GM19328 (cell line): ENCODE results near the gene WDR81.
"Not testable (repeated sequence)": the region's sequence is repeated elsewhere in the genome, so short reads cannot be mapped to it uniquely, and the experiment has no call there.

Experiments used
- ATAC-seq: cut with Tn5 transposase; IDR thresholded peaks from one replicate; pipeline ENCODE4 v1.9.1; 2021; ENCODE audit warnings: mild to moderate bottlenecking, moderate library complexity; ENCODE audit not compliant: unreplicated experiment

Gene WDR81

DNA sequence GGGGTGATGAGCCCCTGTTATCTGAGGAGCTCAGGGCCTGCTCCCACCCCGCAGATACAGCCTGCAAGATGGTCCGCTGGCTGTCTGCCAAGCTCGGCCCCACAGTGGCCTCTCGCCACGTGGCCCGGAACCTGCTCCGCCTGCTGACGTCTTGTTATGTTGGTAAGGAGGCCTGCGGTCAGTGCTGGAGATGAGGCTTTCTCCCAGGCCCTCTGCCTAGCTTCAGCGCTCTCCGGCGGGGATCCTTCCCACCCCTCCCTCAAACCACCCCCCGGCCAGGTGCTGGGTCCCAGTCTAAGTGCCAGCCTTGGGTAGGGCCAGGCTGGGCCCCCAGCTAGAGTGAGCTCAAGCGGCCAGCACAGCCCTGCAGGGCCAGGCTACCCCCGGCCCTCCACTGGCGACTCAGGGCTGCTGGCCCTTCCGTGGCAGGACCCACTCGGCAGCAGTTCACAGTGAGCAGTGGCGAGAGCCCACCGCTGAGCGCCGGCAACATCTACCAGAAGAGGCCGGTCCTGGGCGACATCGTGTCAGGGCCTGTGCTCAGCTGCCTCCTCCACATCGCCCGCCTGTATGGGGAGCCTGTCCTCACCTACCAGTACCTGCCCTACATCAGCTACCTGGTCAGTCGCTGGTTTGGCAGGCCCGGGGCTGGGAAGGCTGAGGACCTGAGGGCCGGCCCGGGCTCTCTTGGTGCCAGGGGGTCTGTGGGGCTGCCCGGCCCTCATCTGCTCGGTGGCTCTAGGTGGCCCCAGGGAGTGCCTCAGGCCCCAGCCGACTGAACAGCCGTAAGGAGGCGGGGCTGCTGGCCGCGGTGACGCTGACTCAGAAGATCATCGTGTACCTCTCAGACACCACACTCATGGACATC is 6.1 kb downstream of the WDR81 start:
- no peak for ATAC-seq

DNA sequence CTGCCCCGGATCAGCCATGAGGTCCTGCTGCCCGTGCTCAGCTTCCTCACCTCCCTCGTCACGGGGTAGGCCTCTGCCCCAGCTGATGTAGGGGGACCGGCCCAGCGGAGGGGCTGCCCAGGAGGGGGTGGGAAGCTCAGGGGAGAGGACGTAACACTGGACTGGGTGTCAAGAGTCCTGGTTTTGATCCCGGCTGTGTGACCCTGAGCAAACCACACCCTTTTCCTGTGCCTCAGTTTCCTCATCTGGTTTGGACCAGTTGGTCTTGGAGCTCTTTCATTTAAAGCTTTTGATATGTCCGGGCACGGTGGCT is 6.6 kb downstream of the WDR81 start:
- ATAC-seq, result no peak

DNA sequence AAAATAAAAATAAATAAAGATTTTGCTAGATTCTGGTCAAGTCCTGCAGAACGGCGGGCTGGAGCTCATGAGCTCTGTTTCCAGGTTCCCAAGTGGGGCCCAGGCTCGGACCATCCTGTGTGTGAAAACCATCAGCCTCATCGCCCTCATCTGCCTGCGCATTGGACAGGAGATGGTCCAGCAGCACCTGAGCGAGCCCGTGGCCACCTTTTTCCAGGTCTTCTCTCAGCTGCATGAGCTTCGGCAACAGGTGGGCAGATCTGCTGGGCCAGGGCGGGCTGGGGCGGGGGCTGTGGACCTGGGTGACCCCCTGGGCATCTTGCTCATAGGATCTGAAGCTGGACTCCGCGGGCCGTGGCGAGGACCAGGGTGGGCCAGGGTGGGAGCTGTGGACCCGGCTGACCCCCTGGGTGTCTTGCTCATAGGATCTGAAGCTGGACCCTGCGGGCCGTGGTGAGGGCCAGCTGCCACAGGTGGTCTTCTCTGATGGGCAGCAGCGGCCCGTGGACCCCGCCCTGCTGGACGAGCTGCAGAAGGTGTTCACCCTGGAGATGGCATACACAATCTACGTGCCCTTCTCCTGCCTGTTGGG is 7.8 kb downstream of the WDR81 start:
- ATAC-seq, result no peak

DNA sequence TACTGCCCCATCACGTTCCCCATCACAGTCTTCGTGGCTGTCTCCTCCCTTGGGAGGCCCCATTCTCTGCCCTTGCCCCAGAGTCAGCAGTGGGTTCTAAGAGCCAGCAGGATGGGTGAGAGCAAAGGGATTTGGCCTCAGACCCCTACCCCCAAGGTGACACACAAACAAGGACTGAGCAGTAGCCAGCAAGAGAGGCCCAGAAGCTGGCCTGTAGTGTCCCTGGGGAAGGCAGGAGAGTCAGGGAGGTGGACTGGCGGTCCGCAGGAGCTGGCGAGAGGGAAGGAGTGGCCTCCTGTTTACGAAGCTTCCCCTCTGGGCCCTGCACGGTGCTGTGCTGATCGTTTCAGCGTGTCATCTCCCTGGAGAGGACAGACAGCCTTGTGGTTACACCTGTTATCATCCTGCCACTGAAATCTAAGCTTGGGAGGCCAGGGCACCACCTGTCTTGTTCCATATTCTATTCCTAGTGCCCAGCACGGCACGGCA is 8.4 kb downstream of the WDR81 start:
- no peak for ATAC-seq

DNA sequence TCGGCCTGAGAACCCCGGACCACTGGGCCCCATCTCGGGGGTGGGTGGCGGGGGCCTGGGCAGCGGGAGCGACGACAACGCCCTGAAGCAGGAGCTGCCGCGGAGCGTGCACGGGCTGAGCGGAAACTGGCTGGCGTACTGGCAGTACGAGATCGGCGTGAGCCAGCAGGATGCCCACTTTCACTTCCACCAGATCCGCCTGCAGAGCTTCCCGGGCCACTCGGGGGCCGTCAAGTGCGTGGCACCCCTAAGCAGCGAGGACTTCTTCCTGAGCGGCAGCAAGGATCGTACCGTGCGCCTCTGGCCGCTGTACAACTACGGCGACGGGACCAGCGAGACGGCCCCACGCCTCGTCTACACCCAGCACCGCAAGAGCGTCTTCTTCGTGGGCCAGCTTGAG is 9.3 kb downstream of the WDR81 start:
- ATAC-seq, result no peak

DNA sequence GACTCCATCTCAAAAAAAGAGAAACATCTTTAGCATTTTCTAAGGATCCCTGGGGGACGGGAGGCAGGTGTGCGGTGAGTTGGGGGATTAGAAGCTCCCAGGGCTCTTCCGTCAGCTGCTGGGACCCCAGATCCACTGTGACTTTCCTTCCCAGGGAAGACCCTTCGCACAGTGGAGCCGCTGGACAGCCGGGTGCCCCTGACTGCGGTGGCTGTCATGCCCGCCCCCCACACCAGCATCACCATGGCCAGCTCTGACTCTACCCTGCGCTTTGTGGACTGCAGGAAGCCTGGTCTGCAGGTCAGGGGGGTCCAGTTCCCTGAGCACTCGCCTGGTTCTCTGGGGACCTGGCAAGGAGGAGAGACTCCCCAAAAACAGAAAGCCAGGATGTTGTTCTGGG is 10.9 kb downstream of the WDR81 start:
- no peak for ATAC-seq

DNA sequence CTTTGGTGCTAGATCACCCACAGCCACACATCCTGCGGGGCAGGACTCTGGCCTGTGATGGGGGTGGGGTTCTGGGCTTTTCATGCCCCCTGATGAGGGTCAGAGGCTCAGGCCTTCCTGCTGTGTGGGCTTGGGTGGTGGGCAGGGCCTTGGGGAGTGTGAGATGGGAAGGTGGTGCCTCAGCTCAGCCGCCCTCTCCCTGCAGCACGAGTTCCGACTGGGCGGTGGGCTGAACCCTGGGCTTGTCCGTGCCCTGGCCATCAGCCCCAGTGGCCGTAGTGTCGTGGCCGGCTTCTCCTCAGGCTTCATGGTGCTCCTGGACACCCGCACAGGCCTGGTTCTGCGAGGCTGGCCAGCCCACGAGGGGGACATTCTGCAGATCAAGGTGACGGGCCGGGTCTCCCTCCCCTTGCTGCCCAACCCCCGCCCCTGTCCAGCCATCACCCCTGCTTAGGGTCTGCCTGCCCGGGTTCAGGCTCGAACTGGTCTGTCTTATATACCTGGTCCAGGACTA is 11.4 kb downstream of the WDR81 start:
- ATAC-seq, result no peak

DNA sequence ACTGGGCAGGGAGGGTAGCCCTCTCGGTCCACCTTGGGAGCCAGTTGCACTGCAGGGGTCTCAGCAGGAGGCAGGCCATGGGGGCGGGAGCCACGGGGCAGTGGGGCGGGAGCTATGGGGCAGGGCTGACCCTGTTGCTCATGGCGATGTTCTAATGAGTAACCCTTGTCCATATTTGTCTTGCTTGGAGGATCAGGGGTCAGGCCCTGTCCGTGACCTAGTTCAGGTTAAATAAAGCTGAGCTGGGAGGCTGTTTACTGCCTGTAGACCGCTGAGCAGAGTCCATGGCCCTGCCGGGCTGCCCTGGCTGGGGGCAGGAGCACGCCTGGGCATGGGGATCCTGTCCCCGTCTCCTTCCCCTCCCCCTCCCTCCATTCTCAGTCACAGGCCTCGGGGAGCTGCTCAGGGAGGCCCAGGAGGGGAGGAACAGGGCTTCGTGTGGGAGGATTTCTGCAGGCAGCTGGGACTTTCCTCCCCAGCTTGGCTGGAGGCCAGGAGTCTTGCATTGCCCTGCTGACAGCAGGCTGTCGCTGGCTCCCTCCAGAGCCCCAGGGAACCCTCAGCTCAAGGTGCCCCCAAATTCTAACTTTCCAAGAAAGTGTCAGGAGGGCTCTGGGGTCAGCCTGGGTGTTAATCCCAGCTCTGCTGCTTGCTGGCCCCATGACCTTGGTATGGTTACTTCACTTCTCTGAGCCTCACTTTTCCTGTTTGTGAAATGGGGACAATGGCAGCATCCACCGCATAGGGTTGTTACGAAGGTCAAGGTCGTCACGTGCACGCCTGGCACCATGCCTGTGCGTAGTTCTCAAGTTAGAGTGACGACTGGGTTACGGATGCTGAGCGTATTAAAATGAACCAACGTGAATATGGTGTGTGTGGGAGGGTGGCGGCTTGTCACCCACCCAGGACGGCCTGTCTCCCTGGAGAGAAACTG is 12.1 kb downstream of the WDR81 start:
- ATAC-seq, result no peak

DNA sequence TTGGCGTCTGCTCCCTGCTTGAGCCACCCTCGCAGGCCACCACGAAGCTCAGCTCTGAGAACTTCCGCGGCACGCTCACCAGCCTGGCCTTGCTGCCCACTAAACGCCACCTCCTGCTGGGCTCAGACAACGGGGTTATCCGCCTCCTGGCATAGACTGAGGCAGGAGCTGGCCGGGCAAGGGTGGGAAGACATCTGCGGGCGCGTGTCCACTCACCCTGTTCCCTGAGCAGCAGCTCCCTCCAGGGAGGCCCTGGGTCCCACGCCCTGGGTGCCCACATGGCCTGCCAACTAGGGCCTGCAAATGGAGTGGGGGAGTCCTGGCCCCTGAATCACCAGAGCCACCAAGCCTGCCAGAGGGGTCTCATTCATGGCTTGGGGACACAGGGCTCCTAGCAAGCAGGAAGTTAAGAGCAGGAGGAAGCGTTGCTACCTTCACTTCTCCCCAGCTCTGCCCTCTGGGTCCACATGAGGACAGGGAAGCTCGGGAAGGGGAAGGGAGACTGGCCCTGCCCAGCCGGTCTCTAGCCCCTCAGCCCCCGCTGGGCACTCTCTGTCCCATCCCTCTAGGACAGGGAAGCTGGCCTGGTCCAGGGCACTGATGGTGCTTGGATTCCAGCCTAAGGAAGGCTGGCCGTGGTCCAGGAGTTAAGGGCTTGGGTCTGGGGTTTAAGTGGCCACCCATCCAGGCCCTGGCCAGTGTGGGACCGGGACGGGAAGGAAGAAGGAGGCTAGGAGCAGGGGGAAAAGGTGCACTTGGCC is 13.2 kb downstream of the WDR81 start:
- no peak for ATAC-seq

DNA sequence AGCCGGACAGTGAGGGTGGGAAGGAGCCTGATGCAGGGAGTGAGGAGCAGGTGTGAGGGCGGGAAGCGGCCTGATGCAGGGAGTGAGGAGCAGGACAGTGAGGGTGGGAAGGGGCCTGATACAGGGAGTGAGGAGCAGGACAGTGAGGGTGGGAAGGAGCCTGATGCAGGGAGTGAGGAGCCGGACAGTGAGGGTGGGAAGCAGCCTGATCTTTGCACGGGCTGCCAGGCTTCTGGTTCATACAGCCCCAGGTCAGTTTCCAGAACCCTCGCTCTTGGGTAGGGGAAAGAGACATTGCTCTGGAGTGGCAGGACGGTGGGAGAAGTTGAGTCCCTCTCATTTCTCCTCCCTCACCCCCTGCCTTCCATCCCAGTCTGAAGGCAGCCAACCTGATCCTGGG is 17.4 kb downstream of the WDR81 start:
- ATAC-seq, result not testable (repeated sequence)

DNA sequence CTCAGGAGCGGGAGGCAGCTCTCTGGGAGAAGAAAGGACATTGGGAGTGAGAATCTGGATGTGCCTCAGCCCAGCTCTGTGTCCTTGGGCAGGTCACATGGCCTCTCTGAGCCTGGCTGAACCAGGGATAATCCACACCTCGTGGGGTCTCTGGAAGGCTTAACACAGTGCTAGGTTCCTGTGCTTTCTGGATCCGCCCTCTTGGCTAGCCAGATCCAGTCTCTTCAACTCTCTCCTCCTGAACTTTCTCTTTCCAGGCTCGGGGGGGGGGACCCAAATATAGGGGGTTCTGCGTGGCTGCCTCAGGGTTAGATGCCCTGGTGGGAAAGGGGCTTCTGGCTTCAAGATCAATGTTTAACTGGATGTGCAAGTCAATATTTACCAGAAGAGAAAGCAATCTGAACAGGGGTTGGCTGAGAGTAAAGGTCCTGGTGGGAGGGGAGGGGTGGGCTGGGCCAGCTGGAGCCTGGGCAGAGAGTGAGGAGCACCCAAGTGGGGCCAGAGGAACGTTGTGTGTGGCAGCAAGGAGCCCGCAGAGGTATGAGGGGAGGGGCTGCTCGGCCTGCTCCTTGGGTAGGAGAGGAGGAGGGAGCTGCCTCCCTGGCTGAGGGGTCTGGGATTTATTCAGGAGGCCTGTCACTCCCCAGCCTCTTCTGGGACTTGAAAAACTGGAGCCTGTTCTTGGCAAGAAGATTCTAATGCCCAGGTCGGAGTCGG is 18.0 kb downstream of the WDR81 start, which contains the start of gene SERPINF2:
Gene SERPINF2 (plus strand): TSS at position 501 of the 717 bp plus-strand sequence. CDS start 2,125 bp downstream, outside the sequence.
- no peak for ATAC-seq

DNA sequence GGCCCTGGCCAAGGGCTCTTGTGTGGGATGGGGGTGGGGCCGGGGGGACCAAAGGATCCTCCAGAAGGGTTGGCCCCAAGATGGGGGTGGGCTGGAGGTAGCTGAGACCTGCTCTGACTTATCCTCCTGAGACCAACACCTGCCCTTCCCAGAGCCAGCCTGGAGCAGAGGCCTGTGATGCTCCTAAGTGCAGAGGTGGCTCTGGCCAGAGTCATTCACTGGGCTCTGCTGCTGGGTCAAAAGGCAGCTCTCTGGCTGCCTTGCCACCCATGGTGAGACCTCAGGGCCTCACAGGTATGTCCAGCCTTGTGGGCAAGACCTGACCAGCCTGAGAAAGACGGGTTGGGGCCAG is 18.6 kb downstream of the WDR81 start:
- no peak for ATAC-seq

DNA sequence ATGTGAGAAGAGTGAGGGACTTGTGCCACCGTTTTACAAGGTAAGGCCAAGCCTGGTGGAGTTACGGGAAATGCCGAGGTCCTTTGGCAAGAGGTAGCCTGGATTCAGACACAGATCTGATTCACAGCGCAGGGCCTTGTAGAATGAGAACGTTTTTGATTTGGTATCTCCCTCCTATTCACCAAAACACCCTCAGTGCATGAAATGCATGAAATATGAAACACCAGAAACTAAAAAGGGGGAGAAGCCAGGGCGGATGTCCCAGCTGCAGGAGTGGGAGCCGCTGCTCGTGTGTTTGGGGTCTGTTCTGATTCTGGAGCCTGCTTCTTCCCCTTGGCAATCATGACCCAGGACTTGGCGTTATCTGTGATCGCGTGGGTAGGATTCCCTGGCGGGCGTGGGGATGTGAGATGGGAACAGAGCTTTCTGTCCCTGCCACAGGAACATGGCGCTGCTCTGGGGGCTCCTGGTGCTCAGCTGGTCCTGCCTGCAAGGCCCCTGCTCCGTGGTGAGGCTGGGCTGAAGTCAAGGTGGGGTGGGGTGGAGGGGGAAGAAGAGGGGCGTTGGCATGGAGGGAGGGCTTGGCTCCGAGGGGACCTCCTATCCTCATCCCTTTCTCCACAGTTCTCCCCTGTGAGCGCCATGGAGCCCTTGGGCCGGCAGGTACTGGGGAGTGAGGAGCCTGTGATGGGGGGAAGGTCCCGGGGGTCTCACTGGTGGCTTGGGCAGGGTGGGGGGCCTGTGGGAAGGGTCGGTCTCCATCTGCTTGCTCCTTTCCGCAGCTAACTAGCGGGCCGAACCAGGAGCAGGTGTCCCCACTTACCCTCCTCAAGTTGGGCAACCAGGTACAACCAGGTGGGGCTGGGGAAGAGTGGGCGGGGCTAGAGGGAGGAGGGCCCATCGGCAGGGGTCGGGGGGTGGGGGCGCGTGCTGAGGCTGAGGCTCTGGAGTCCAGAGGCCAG is 20.3 kb downstream of the WDR81 start:
- no peak for ATAC-seq

DNA sequence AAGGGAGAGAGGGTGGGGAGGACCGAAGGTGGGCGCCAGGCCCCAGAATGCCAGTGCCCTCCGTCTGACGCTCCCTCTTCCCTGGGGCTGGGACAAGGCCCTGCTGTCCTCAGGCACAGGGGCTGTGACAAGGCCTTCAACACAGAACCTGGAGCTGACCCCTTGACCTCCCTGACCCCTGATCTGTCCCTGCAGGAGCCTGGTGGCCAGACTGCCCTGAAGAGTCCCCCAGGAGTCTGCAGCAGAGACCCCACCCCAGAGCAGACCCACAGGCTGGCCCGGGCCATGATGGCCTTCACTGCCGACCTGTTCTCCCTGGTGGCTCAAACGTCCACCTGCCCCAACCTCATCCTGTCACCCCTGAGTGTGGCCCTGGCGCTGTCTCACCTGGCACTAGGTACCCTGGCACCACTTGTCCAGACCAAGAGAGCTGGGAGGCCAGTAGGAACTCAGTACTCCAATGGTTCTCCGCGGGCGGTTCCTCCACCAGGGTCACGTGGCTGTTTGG is 21.1 kb downstream of the WDR81 start:
- no peak for ATAC-seq

DNA sequence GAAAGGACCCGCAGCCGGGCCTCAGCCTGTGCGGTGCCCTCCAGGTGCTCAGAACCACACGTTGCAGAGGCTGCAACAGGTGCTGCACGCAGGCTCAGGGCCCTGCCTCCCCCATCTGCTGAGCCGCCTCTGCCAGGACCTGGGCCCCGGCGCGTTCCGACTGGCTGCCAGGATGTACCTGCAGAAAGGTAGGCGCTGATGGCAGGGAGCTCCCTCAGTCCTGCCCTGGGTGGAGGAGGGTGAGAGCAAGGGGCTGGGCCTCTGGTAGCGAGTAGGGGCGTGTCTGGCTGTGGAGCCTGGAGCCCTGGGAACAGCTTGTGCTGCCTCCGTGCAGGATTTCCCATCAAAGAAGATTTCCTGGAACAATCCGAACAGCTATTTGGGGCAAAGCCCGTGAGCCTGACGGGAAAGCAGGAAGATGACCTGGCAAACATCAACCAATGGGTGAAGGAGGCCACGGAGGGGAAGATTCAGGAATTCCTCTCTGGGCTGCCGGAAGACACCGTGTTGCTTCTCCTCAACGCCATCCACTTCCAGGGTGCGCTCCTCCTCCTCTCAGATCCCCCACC is 22.6 kb downstream of the WDR81 start:
- ATAC-seq, result no peak

DNA sequence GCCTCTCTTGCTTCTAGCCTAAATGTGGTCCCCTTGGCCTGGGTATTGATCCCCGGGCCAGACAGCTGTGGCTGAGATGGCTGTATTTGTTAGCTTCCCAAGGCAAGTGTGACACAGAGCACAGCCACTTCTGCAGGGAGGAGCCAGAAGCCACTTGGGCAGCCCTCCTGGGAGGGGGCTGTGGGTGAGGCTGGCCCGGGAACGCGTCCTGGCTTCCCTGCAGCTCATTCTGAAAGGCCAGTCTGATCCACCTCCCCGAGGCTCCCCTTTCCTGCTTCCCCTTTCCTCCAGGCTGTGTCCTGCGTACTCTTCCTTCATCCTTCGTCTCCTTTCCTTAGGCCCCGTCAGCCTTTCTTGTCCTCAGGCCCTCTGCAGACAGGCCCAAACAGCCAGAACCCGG is 26.1 kb downstream of the WDR81 start:
- no peak for ATAC-seq

DNA sequence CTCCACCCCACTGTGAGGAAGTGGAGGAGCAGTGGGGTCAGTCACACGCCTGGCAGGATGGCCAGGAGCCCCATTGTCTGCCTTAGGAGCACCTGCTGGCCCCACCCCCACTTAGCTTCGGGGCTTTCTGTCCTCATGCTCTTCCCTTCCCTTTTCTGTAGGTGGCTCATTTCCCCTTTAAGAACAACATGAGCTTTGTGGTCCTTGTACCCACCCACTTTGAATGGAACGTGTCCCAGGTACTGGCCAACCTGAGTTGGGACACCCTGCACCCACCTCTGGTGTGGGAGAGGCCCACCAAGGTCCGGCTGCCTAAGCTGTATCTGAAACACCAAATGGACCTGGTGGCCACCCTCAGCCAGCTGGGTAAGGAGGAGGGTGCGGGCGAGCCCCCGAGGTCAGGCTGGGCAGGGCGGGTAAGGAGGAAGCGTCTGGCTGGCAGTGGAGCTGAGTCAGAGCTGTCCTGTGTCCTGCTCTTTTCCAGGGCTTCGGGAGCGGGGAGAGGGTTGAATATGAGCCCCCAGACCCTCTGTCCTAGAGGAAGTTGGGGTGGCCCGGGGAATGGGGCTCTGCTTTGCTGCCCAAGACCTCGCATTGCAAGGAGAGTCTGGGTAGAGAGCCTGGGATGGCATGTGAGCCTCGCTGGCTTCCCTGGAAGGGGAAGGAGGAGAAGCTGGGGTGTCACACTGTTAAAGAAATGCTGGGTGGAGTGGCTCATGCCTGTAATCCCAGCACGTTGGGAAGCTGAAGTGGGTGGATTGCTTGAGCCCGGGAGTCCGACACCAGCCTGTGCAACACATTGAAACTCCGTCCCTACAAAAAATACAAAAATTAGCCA is 28.1 kb downstream of the WDR81 start:
- no peak for ATAC-seq
